ENCODE data around the gene EREG.

DNA sequence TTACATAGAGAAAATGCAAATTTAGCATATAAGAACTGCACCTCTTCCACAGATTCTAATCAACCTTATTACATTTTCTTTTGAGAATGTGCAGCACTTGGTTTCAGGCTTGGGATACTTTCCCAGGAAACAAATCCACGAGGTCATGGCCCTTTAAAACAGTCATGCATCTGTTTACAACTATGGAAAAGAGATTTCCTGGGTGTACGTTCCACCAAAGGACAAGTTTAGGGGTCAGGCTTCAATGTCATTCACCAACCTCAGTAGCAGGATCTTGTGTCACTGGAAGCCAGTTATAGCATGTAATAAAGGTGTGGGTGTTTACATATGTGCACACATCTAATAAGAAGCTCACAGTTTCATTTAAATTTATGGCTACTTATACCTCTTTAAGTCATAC is 30.7 kb downstream of the EREG start:
- TF ChIP-seq EZH2phosphoT487 (IDR thresholded peaks at IDR 0.05; ENCODE audit: low read depth): no peak
- TF ChIP-seq, protein P1, sequence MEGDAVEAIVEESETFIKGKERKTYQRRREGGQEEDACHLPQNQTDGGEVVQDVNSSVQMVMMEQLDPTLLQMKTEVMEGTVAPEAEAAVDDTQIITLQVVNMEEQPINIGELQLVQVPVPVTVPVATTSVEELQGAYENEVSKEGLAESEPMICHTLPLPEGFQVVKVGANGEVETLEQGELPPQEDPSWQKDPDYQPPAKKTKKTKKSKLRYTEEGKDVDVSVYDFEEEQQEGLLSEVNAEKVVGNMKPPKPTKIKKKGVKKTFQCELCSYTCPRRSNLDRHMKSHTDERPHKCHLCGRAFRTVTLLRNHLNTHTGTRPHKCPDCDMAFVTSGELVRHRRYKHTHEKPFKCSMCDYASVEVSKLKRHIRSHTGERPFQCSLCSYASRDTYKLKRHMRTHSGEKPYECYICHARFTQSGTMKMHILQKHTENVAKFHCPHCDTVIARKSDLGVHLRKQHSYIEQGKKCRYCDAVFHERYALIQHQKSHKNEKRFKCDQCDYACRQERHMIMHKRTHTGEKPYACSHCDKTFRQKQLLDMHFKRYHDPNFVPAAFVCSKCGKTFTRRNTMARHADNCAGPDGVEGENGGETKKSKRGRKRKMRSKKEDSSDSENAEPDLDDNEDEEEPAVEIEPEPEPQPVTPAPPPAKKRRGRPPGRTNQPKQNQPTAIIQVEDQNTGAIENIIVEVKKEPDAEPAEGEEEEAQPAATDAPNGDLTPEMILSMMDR (IDR thresholded peaks at IDR 0.05; ENCODE audit: low read depth, low read length): no peak
